CD14-positive monocyte (primary cell): ENCODE data around the gene SMNDC1. TPM values are rescaled to one million over a fixed set of nuclear protein-coding genes. Genes with fewer than 3 reads are reported as not detected.

Experiments
- DNase-seq, 3 donors: peaks; one replicate each; pipeline ENCODE4 v3.0.0-alpha.2; 2011 to 2022
- H2AFZ ChIP-seq: 2 replicates; pipeline ENCODE4 v1.6.0; 2012; ENCODE audit warnings: mild to moderate bottlenecking, low read depth, low read length, inconsistent platforms; ENCODE audit not compliant: insufficient read depth, poor library complexity, severe bottlenecking
- H3K27ac ChIP-seq, 2 donors: 1 replicate in 1 of 2; 2 replicates in 1 of 2; pipeline ENCODE4 v1.5.1; 2012 to 2013; ENCODE audit warnings: low read length in 2 of 2, control low read depth in 1 of 2, inconsistent platforms in 1 of 2, low read depth in 1 of 2, mild to moderate bottlenecking in 1 of 2
- H3K27me3 ChIP-seq, 2 donors: one replicate each; pipeline versions ENCODE4 v1.6.0 to v1.6.1; 2011 to 2013; ENCODE audit warnings: low read length in 2 of 2; ENCODE audit not compliant: control insufficient read depth in 2 of 2, insufficient read depth in 2 of 2
- H3K36me3 ChIP-seq, 2 donors: replicated peaks in 1 of 2; 1 replicate in 1 of 2; 2 replicates in 1 of 2; pipeline versions ENCODE4 v1.5.1 to v1.6.1; 2012 to 2013; ENCODE audit warnings: low read length in 2 of 2, control low read depth in 1 of 2, inconsistent platforms in 1 of 2, mild to moderate bottlenecking in 1 of 2; ENCODE audit not compliant: insufficient read depth in 2 of 2, control insufficient read depth in 1 of 2
- H3K4me1 ChIP-seq, 2 donors: 1 replicate in 1 of 2; 2 replicates in 1 of 2; pipeline versions ENCODE4 v1.5.1 to v1.6.1; 2012 to 2013; ENCODE audit warnings: low read length in 2 of 2, control low read depth in 1 of 2, inconsistent platforms in 1 of 2, mild to moderate bottlenecking in 1 of 2, moderate library complexity in 1 of 2; ENCODE audit not compliant: insufficient read depth in 2 of 2, control insufficient read depth in 1 of 2
- H3K4me2 ChIP-seq: replicated peaks from 2 replicates; pipeline ENCODE3; 2012; ENCODE audit warnings: low read length, moderate library complexity, mild to moderate bottlenecking; ENCODE audit not compliant: poor library complexity, severe bottlenecking; ENCODE audit errors: extremely low read depth
- H3K4me3 ChIP-seq, 3 experiments: fragments of 200-600 bp in 1 of 3; sonication (generic) in 1 of 3; replicated peaks in 1 of 3; 1 replicate in 2 of 3; 2 replicates in 1 of 3; pipeline ENCODE4 v1.5.1; 2011 to 2013; ENCODE audit warnings: low read length in 3 of 3, mild to moderate bottlenecking in 3 of 3, control low read depth in 2 of 3, low read depth in 2 of 3, inconsistent platforms in 1 of 3, moderate library complexity in 1 of 3
- H3K79me2 ChIP-seq: 2 replicates; pipeline ENCODE4 v1.6.0; 2012; ENCODE audit warnings: mild to moderate bottlenecking, control low read depth, inconsistent platforms, low read length, moderate library complexity; ENCODE audit not compliant: insufficient read depth
- H3K9ac ChIP-seq: 2 replicates; pipeline ENCODE4 v1.6.0; 2017; ENCODE audit warnings: low read length, mild to moderate bottlenecking; ENCODE audit not compliant: insufficient read depth, poor library complexity, severe bottlenecking
- H3K9me3 ChIP-seq, 2 donors: replicated peaks in 1 of 2; 1 replicate in 1 of 2; 2 replicates in 1 of 2; pipeline versions ENCODE4 v1.5.1 to v1.6.1; 2012 to 2013; ENCODE audit warnings: low read length in 2 of 2, control low read depth in 1 of 2; ENCODE audit not compliant: control insufficient read depth in 1 of 2, insufficient read depth in 1 of 2
- H4K20me1 ChIP-seq: 2 replicates; pipeline ENCODE4 v1.6.0; 2012; ENCODE audit warnings: mild to moderate bottlenecking, low read length, control low read depth, moderate library complexity; ENCODE audit not compliant: insufficient read depth
- H3K27ac Mint-ChIP-seq, 7 donors: one replicate each; pipeline ENCODE4 v1.8.0; 2020; ENCODE audit warnings: mild to moderate bottlenecking in 7 of 7, mixed read lengths in 7 of 7, moderate library complexity in 6 of 7, inconsistent platforms in 2 of 7
- H3K27me3 Mint-ChIP-seq, 3 donors: one replicate each; pipeline ENCODE4 v1.8.0; 2021 to 2022; ENCODE audit warnings: low read depth in 3 of 3, mild to moderate bottlenecking in 3 of 3, mixed read lengths in 3 of 3, moderate library complexity in 3 of 3, inconsistent platforms in 1 of 3
- H3K36me3 Mint-ChIP-seq, 2 donors: one replicate each; pipeline ENCODE4 v1.8.0; 2020; ENCODE audit warnings: mixed read lengths in 2 of 2, inconsistent platforms in 1 of 2, mild to moderate bottlenecking in 1 of 2
- H3K4me1 Mint-ChIP-seq: one replicate; pipeline ENCODE4 v1.8.0; 2020; ENCODE audit warnings: mild to moderate bottlenecking, mixed read lengths
- H3K4me3 Mint-ChIP-seq, 2 donors: one replicate each; pipeline ENCODE4 v1.8.0; 2020; ENCODE audit warnings: mild to moderate bottlenecking in 2 of 2, mixed read lengths in 2 of 2, moderate library complexity in 1 of 2
- H3K9me3 Mint-ChIP-seq, 7 donors: one replicate each; pipeline ENCODE4 v1.8.0; 2020 to 2022; ENCODE audit warnings: mixed read lengths in 7 of 7, mild to moderate bottlenecking in 6 of 7, moderate library complexity in 6 of 7, inconsistent platforms in 2 of 7
- CTCF ChIP-seq: fragments of 200-600 bp; IDR thresholded peaks from one replicate; pipeline ENCODE4 v1.8.0; 2022; ENCODE audit warnings: antibody characterized with exemption, mild to moderate bottlenecking
- WGBS: methylation state at CpG from one replicate; pipeline ENCODE4 v1.1.5; 2013; ENCODE audit warnings: missing lambda C conversion rate; ENCODE audit not compliant: insufficient coverage; 5-methylcytosine and 5-hydroxymethylcytosine counted together
- intact Hi-C, 2 donors: fragments of 100-400 bp; cut with micrococcal nuclease; formaldehyde crosslinking; loops; one replicate each; pipeline versions ENCODE4 v1.15.0 to v1.15.1; 2023
- polyA plus RNA-seq, 3 donors: library from polyadenylated mRNA; depleted of rRNA in 1 of 3; unstranded in 2 of 3; stranded (reverse) in 1 of 3; fragments of 300-500 nt in 2 of 3; fragments of >200 nt in 1 of 3; fragmentation: Illumina TruSeq in 2 of 3; gene quantifications; 1 replicate in 2 of 3; 2 replicates in 1 of 3; pipeline ENCODE4 v1.2.3, GENCODE V29; 2012 to 2021

Gene SMNDC1
- polyA plus RNA-seq, 3 donors, result 15.6 to 18.2 (median 16.4) TPM

- Histone ChIP-seq H3K9me3 (no peaks in the 10 kb centered on the region), H3K27me3 (no peaks in the 10 kb centered on the region), H2AFZ (no peak overlapping the region), H3K79me2 (peaks cover 38% of the 10 kb centered on the region), H3K4me3 (peak overlapping the region in 1 of 3 experiments; percentile 88), H3K9ac (no peak overlapping the region), H4K20me1 (peaks cover 19% of the 10 kb centered on the region), H3K4me1 (peaks cover 31 to 51% of the 10 kb centered on the region in 2 donors), H3K27ac (peak overlapping the region; percentile 19 to 39), H3K36me3 (peaks cover 23 to 24% of the 10 kb centered on the region in 2 donors), H3K4me2 (peak overlapping the region; percentile 81)
- intact Hi-C loops, result loop anchor here (2.0 to 10.0 kb wide), 5 partner anchors 106 to 261 kb away; partner anchors contain the start of genes SMC3 (in 2 of the 2) and DUSP5 (in 1 of the 2)
- peak; percentile 80 for TF ChIP-seq CTCF
- H3K4me3 Mint-ChIP-seq, result peak overlapping the region; percentile 10 to 94
- peaks cover 0 to 4% (median 2%) of the 10 kb centered on the region in 3 donors for H3K27me3 Mint-ChIP-seq
- peaks cover 51% of the 10 kb centered on the region for H3K4me1 Mint-ChIP-seq
- peak; percentile 80 to 88 (median 80) for DNase-seq
- peaks cover 0 to 3% (median 0%) of the 10 kb centered on the region in 7 donors for H3K9me3 Mint-ChIP-seq
- H3K36me3 Mint-ChIP-seq, result peaks cover 22% of the 10 kb centered on the region in 2 donors
- H3K27ac Mint-ChIP-seq, result peak overlapping the region; percentile 39 to 98 (median 94)
- WGBS, result 85% methylated on average over 8 of the region's 17 CpGs
These were observed 1.2 kb upstream of the SMNDC1 start for GRCh38 chr10:110305767-110306451.

- peak overlapping the region; percentile 67 to 89 (median 88) for H3K4me3 ChIP-seq
- H3K9me3 ChIP-seq, result no peaks in the 10 kb centered on the region
- peaks cover 34% of the 10 kb centered on the region for H4K20me1 ChIP-seq
- under 1% methylated on average over 32 of the region's 42 CpGs for WGBS
- TF ChIP-seq CTCF, result no peak
- DNase-seq, result no peak
- peaks cover 54% of the 10 kb centered on the region for H3K79me2 ChIP-seq
- peak overlapping the region; percentile 81 for H3K4me2 ChIP-seq
- peaks cover 31 to 33% of the 10 kb centered on the region in 2 donors for H3K36me3 Mint-ChIP-seq
- H3K9me3 Mint-ChIP-seq, result peaks cover 0 to 3% (median 0%) of the 10 kb centered on the region in 7 donors
- H3K4me1 Mint-ChIP-seq, result peaks cover 51% of the 10 kb centered on the region
- H3K27me3 Mint-ChIP-seq, result peaks cover 0 to 4% (median 0%) of the 10 kb centered on the region in 3 donors
- peak overlapping the region; percentile 93 to 99 (median 97) for H3K27ac Mint-ChIP-seq
- H3K9ac ChIP-seq, result peak overlapping the region; percentile 97
- intact Hi-C loops, result loop anchor here (5.0 to 10.0 kb wide), 2 partner anchors 260 to 613 kb away; partner anchors contain the start of genes BBIP1 (in 1 of the 2), SHOC2 (in 1 of the 2) and SMC3 (in 1 of the 2)
- peaks cover 28 to 51% of the 10 kb centered on the region in 2 donors for H3K4me1 ChIP-seq
- H3K36me3 ChIP-seq, result peaks cover 38 to 39% of the 10 kb centered on the region in 2 donors
- no peaks in the 10 kb centered on the region for H3K27me3 ChIP-seq
- peak overlapping the region; percentile 94 to 98 for H3K4me3 Mint-ChIP-seq
- peak overlapping the region; percentile 77 to 91 for H3K27ac ChIP-seq
- peak overlapping the region; percentile 89 for H2AFZ ChIP-seq
These were observed 333 bp downstream of the SMNDC1 start for GRCh38 chr10:110304394-110304779.
